ENCODE results near the gene SCYGR3.

The SCYGR3 gene

GRCh38 chr2:227576110-227576509 lies 38.5 kb downstream of the SCYGR3 start:
- no peak overlapping the region for H3K4me3 ChIP-seq (ENCODE audit: low read depth, low read length)

GRCh38 chr2:227570615-227571014 lies 44.0 kb downstream of the SCYGR3 start:
- no peak for TF ChIP-seq CTCF (IDR thresholded peaks at IDR 0.05; ENCODE audit: insufficient read depth, low read depth, low read length, missing control alignments)
- no peak overlapping the region for H3K4me3 ChIP-seq (ENCODE audit: low read depth, low read length)
- DNase-seq (ENCODE audit: low read depth): no peak

More at GRCh38 chr2:227576110-227576509, 38.5 kb downstream of the SCYGR3 start:
- DNase-seq (ENCODE audit: low read depth): no peak
- TF ChIP-seq CTCF (IDR thresholded peaks at IDR 0.05; ENCODE audit: insufficient read depth, low read depth, low read length, missing control alignments): no peak

- no peak overlapping the region for H3K4me3 ChIP-seq (ENCODE audit: low read depth, low read length)
- no peak for DNase-seq (ENCODE audit: low read depth)
- TF ChIP-seq CTCF (IDR thresholded peaks at IDR 0.05; ENCODE audit: insufficient read depth, low read depth, low read length, missing control alignments): no peak
Measured at GRCh38 chr2:227568852-227569169, 45.8 kb downstream of the SCYGR3 start.

GRCh38 chr2:227566012-227566411 lies 48.6 kb downstream of the SCYGR3 start:
- no peak overlapping the region for H3K4me3 ChIP-seq (ENCODE audit: low read depth, low read length)
- no peak for DNase-seq (ENCODE audit: low read depth)
- TF ChIP-seq CTCF (IDR thresholded peaks at IDR 0.05; ENCODE audit: insufficient read depth, low read depth, low read length, missing control alignments): no peak

GRCh38 chr2:227565080-227565479 lies 49.6 kb downstream of the SCYGR3 start:
- no peak for TF ChIP-seq CTCF (IDR thresholded peaks at IDR 0.05; ENCODE audit: insufficient read depth, low read depth, low read length, missing control alignments)
- DNase-seq (ENCODE audit: low read depth): no peak
- no peak overlapping the region for H3K4me3 ChIP-seq (ENCODE audit: low read depth, low read length)
